DMS53 (cell line): ENCODE data around the gene UBN1.
"Not testable (repeated sequence)": the region's sequence is repeated elsewhere in the genome, so short reads cannot be mapped to it uniquely, and the experiment has no call there.

Experiments
- DNase-seq: peaks from one replicate; lab custom pipeline; 2025; lab: John Stamatoyannopoulos, UW

Gene UBN1

GRCh38 chr16:4888428-4889135 is 41.3 kb downstream of the UBN1 start:
- no peak for DNase-seq

- no peak for DNase-seq
These were observed 42.7 kb downstream of the UBN1 start for GRCh38 chr16:4890026-4890425.

- no peak for DNase-seq
These were observed 43.4 kb downstream of the UBN1 start for GRCh38 chr16:4890686-4891085.

GRCh38 chr16:4891097-4891885 is 44.0 kb downstream of the UBN1 start:
- no peak for DNase-seq

- DNase-seq: no peak
These were observed 44.6 kb downstream of the UBN1 start for GRCh38 chr16:4891886-4892216.

GRCh38 chr16:4892361-4893102 is 45.3 kb downstream of the UBN1 start:
- DNase-seq: no peak

- no peak for DNase-seq
These were observed 46.0 kb downstream of the UBN1 start for GRCh38 chr16:4893103-4893862.

- DNase-seq: peak; percentile 24
These were observed 47.2 kb downstream of the UBN1 start for GRCh38 chr16:4894276-4895150.

- DNase-seq: no peak
These were observed 48.1 kb downstream of the UBN1 start for GRCh38 chr16:4895366-4895765.

GRCh38 chr16:4896761-4897160 is 49.5 kb downstream of the UBN1 start:
- not testable (repeated sequence) for DNase-seq

GRCh38 chr16:4897328-4897727 is 50.0 kb downstream of the UBN1 start:
- no peak for DNase-seq

GRCh38 chr16:4898811-4899473 is 51.7 kb downstream of the UBN1 start:
- DNase-seq: no peak

- DNase-seq: no peak
These were observed 52.2 kb downstream of the UBN1 start for GRCh38 chr16:4899474-4899846.

GRCh38 chr16:4900036-4900435 is 52.8 kb downstream of the UBN1 start:
- DNase-seq: no peak

GRCh38 chr16:4900750-4901149 is 53.5 kb downstream of the UBN1 start:
- DNase-seq: no peak

- no peak for DNase-seq
These were observed 54.8 kb downstream of the UBN1 start for GRCh38 chr16:4902038-4902437.

GRCh38 chr16:4904108-4904941 is 57.0 kb downstream of the UBN1 start:
- DNase-seq: no peak

GRCh38 chr16:4904942-4905615 is 57.8 kb downstream of the UBN1 start:
- DNase-seq: no peak

- no peak for DNase-seq
These were observed 61.6 kb downstream of the UBN1 start for GRCh38 chr16:4908854-4909401.
